Mesenteric fat pad (tissue), 1 donor: ENCODE results near the gene FAM13A. TPM values are rescaled to one million over a fixed set of nuclear protein-coding genes. Genes with fewer than 3 reads are reported as not detected.
"Not testable (repeated sequence)": the region's sequence is repeated elsewhere in the genome, so short reads cannot be mapped to it uniquely, and the experiment has no call there.

ENCODE experiments used
- DNase-seq: peaks from one replicate; pipeline ENCODE4 v3.0.0-alpha.2; 2020; ENCODE audit warnings: low spot score
- total RNA-seq: library from RNA; stranded (reverse); fragmentation: NEBNext Ultra II Directional; extraction: Animal tissue kit (Norgen Biotek cat#: 25700); gene quantifications from one replicate; pipeline ENCODE4 v1.2.1, GENCODE V29; 2021
- donor health status: DM: yes; HTN: yes; CAD: no.

Gene FAM13A
- total RNA-seq, 1 donor from 2014 or later = 29.6 TPM

- no peak for DNase-seq
Observed at GRCh38 chr4:88963817-88964216, 93.2 kb downstream of the FAM13A start.

GRCh38 chr4:88962396-88962795 lies 94.6 kb downstream of the FAM13A start:
- no peak for DNase-seq

DNA sequence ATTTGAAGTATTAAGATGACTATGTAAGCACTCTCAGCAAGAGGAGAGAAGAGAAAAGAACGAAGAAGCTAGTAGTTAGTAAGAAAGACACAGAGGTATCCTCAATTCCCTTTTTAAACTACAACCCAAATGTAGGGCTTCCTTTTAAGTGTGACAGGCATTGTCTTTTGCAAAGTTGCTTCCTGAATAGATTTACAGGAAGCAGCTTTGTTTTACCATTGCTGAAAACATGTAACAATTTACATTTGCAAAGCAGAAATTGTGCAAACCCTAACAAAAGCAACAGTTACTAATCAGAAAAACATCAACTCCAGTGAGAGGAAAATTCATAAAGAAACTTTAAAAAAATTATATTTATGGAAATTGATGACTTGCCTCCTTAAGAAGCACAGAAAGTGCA lies 96.4 kb downstream of the FAM13A start:
- no peak for DNase-seq

GRCh38 chr4:88958080-88958479 lies 98.9 kb downstream of the FAM13A start:
- DNase-seq = no peak

- DNase-seq = no peak
Observed at GRCh38 chr4:88957570-88957969, 99.4 kb downstream of the FAM13A start.

DNA sequence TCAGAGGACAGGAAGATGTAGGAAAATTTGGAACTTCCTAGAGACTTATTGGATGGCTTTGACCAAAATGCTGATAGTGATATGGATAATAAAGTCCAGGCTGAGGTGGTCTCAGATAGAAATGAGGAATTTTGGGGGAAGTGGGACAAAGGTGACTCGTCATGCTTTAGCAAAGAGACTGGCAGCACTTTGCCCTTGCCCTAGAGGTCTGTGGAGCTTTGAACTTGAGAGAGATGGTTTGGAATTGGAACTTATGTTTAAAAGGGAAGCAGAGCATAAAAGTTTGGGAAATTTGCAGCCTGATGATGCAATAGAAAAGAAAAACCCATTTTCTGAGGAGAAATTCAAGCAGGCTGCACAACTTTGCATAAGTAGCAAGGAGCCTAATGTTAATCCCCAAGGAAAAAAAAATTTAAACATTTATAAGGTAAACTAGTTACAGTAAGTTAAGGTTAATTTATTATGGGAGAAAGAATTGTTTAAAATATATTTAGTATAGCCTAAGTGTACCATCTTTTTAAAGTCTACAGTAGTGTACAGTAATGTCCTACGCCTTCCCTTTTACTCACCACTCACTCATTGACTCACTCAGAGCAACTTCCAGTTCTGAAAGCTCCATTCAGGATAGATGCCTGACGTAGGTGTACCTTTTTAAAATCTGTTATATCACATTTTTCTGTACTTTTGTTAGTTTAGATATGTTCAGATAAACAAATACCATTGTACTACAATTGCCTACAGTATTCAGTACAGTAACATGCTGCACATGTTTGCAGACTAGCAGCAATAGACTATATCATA lies 101.2 kb downstream of the FAM13A start:
- DNase-seq = no peak

- no peak for DNase-seq
Observed at GRCh38 chr4:88953400-88953799, 103.6 kb downstream of the FAM13A start.

DNA sequence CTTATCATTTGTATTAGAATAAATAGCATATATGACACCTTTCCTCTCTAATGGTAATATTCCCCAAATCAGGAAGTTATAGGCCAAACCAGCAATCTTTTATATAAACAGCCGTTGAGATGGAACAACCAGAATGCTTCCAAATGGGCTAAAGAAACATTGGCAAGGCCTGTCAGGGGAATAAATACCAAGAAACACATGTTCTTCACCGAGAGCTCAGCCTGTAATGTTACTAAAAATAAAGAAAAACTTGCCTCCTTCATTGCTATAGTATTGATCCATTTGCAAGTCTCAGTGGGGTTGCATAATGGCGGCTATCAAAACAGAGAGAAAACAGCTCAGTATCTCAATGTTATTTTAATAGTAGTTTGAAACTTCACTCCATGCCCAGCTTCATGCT lies 104.9 kb downstream of the FAM13A start:
- no peak for DNase-seq

- no peak for DNase-seq
Observed at GRCh38 chr4:88949605-88950004, 107.4 kb downstream of the FAM13A start.

DNA sequence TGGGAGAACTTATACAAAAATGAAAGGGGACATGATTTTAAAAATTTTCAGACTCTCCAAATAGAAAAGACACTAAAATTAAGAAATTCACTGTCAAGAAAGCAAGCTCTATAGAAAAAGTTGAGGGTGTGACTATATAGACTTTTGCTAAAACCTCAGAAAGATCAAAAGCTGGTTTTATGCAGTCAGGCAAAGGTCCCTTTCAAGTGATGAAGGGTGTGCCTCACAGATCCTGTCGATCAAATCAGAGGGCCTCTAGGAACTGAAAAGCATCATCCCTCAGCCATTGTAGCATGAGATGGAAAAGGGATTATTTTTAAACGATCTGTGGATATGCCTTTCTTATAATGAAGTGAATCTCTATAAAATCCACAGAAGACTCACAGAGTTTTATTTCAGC lies 116.5 kb downstream of the FAM13A start:
- no peak for DNase-seq

GRCh38 chr4:88939697-88940096 lies 117.3 kb downstream of the FAM13A start:
- DNase-seq = no peak

DNA sequence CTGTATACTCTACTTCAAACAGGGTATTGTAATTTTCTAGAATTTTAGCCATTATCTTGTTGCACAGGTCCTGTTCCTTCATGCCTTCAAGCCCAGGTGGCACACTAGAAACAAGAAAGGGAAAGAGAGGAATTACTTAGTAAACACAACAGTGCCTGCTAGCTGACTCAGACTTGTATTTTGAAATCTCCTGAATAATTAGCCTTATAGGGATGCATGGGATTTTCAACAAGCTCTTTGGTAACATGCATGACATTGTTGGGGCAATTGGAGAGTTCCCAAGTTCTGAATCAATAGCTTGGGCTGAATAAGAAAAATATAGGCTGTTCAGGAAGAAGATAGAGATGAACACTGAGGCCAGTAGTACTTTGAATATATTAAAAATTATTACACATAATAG lies 118.8 kb downstream of the FAM13A start:
- no peak for DNase-seq

- no peak for DNase-seq
Observed at GRCh38 chr4:88937081-88937480, 119.9 kb downstream of the FAM13A start.

DNA sequence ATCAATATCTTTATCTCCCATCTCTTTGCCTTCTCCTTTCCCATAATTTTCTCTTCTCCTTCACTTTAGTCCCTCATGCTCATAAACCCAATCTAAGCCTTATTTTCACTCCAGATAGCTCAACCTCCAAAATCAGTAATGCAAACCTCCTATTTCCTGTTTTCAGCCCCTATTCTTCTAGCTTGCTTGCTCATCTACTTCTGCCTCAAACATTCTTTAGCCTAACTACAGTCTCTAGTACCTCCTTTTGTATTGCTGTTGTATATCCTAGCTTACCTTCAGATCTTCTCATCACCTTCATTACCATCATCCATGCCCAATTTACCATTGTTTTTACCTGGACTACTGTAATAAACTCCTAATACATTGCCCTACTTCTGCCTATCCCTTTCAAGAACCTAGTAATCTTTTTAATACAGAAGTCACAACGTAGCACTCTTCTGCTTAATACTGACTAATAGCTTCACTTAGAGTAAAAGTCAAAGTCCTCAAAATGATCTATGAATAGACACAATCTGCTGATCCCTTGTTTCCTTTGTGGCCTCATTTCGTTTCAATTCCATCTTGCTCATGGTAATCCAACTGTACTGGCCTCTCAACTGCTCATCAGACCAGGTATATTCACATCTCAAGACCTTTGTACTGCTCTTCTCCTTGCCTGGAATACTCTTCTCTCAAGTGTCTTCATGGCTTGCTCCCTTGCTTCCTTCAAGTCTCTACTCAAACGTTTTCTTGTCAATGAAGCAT lies 123.4 kb downstream of the FAM13A start:
- DNase-seq = no peak

DNA sequence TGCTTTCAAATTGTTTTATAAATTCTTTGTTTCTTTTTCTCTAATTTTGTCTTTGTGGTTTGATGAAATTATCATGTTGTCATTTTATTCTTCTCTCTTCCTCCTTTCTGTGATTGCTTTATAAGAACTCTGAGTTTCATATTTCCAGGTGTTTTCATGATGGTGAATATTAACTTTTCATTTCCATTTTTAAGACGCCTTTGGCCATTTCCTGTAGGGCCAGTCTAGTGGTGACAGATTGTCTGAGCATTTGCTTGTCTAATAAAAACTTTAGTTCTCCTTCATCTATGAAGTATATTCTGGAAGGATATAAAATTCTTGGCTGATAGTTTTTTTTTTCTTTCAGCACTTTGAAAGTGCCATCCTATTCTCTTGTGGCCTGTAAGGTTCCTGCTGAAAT lies 128.1 kb downstream of the FAM13A start:
- DNase-seq = no peak

DNA sequence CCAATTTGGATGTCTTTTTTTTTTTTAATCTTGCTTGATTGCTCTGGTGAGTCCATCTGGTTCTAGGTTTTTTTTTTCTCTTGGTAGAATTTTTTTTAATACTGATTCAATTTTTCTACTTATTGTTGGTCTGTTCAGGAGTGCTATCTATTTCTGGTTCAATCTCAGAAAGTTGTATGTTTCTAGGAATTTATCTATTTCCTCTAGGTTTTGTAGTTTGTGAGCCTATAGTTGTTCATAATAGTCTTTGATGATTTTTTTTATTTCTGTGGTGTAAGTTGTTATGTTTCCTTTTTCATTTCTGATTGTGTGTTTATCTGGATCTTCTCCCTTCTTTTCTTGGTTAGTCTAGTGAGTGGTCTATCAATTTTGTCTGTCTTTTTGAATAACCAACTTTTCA lies 129.6 kb downstream of the FAM13A start:
- DNase-seq = no peak

GRCh38 chr4:88919056-88919455 lies 137.9 kb downstream of the FAM13A start:
- DNase-seq = no peak

GRCh38 chr4:88913181-88913580 lies 143.8 kb downstream of the FAM13A start:
- DNase-seq = not testable (repeated sequence)

DNA sequence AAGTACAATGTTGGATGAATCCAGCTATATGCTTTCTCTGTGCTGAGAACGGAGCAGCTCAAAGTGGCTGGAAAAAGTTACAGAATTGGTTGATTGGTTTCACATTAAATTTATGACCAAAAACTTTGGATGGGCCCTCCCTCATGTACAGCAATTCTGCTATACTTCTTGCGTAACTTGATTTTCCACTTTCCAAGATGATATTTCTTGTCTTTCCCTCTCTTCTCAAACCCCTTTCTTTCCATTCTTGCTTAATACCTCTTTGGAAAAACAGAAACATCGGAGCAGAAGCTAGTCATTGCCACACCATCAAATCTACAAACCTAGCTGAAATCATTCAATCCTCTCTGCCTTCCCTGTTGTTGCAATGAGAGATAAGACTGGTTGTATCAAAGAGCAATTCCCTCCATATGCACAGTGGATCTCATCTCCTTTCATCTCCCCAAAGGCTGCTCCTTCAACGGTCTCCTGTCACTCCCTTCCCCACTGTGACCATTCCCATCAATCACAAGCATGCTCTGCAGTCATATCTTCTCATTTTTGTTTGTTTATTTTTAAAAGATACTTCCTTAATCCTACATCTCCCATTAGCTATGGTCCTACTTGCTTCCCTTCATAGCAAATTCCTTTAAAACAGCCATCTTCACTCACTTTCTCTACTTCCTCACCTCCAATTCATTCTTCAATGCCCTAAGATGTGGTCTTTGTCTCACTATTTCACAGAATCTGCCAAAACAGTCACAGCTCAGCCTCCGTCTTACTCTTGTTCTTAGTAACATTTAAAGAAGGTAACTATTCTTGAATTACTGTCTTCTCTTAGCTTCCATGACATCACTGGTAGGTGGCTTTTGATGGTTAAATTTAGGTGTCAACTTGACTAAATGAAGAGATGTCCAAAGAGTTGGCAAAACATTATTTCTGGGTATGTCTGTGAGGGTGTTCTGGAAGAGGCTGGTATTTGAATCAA lies 145.5 kb downstream of the FAM13A start:
- no peak for DNase-seq

DNA sequence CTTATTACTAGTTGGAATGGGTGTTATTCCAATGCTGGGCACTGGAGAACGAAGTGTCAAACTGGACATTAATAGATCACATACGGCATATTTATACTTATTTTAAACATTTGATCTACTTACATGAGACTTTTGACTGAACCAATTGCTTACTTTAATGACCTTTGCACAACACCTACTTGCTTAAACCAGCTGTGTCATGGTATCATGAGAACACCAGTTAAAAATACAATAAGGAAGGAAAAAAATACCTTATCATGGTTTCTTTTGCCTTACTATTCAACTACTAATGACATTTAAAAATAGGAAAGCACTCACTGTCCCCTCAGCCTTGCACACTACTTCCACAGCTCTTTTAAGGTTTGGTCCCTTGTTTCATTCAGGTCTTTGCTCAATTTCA lies 146.9 kb downstream of the FAM13A start:
- DNase-seq = no peak

GRCh38 chr4:88908521-88908920 lies 148.5 kb downstream of the FAM13A start:
- DNase-seq = no peak

- DNase-seq = no peak
Observed at GRCh38 chr4:88908003-88908402, 149.0 kb downstream of the FAM13A start.
